ENCODE data around the gene SPON2.

DNA sequence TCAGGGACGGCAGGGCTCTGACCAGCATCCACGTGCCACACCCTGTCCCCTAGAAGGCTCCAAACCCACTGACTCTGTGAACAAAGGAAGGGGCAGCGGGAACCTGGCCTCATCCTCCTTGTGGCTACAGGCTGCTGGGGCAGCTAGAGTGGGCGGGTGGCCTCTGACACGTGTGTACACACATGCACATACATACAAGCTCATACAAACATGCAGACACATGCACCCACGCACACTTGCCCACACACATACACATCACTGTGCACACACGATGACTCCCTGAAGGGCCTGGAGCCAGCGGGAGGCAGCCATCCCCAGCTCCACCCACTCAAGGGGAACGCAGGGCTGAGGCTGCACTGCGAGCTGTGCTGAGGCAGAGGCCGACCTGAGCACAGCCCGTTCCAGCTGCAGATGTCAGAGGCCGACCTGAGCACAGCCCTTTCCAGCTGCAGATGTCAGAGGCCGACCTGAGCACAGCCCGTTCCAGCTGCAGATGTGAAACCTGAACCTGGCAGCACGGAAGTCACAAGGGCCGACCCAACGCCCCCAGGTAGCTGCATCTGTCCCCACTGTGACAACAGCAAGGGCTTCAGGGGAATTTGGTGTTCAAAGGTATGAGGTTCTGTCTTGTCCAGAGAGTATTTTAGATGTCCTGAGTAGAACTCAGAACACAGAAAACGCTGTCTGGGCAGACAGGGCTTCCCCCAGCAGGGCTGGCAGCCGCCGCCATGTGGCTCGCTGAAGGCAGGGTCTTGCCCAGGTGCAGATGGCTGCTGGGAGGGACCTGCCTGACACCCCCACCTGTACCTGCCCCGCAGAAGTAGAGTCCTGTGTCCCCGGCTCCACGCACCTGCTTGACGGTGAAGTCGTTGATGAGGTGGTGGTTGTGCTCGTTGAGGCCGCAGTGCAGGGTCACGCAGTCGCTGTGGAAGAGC, 43.0 kb upstream of the SPON2 start:
- TF ChIP-seq, protein P1, sequence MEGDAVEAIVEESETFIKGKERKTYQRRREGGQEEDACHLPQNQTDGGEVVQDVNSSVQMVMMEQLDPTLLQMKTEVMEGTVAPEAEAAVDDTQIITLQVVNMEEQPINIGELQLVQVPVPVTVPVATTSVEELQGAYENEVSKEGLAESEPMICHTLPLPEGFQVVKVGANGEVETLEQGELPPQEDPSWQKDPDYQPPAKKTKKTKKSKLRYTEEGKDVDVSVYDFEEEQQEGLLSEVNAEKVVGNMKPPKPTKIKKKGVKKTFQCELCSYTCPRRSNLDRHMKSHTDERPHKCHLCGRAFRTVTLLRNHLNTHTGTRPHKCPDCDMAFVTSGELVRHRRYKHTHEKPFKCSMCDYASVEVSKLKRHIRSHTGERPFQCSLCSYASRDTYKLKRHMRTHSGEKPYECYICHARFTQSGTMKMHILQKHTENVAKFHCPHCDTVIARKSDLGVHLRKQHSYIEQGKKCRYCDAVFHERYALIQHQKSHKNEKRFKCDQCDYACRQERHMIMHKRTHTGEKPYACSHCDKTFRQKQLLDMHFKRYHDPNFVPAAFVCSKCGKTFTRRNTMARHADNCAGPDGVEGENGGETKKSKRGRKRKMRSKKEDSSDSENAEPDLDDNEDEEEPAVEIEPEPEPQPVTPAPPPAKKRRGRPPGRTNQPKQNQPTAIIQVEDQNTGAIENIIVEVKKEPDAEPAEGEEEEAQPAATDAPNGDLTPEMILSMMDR (IDR thresholded peaks at IDR 0.05) = no peak
- TF ChIP-seq EZH2phosphoT487 (IDR thresholded peaks at IDR 0.05) = no peak
- TF ChIP-seq EZH2 (IDR thresholded peaks at IDR 0.05) = no peak

Measured in neural progenitor cell (in vitro differentiated cells).